Measurements from ENCODE around the gene AZIN2.
"Not testable (repeated sequence)": the region's sequence is repeated elsewhere in the genome, so short reads cannot be mapped to it uniquely, and the experiment has no call there.

The AZIN2 gene

DNA sequence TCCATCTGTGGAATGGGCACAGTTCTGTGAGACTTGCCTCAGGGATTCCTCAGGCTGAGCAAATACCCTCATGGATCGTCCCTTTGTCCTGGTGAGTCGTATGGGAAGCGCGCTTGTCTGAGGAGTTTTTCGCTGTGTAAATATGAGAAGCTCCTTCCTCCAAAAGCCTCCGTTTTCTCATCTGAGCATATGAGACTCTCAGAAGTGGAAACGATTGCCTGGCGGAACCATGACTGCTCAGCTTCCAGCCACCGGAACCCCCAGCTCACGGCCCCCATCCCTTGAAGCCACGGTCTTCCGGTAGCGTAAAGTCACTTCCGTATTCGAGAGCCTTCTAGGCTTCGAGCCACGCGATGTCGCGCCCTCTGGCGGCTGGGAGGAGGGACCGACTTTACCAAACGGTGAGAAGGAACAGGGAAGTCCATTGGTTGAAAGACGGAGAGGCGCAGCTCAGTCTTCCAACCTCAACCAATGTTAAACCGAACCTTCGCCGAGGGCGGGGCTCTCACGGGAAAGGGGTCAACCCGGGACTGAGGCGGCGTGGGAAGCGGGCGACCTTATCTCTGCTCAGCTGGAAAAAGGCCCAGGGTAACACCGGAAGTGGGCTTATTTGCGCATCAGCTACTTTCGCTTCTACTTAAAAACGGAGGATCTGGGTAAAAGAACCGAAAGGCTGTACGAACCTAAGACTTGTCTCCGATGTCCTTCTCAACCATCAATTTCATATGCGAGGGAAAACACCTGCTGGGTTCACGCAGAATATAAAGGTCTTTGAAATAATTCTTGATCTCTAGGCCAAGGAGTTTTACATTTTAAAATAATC is 46.3 kb downstream of the AZIN2 start:
- peak; percentile 97 for DNase-seq (ENCODE audit: low read depth)

- no peak for DNase-seq (ENCODE audit: low read depth)
Measured at GRCh38 chr1:33128781-33129180, 47.8 kb downstream of the AZIN2 start.

DNA sequence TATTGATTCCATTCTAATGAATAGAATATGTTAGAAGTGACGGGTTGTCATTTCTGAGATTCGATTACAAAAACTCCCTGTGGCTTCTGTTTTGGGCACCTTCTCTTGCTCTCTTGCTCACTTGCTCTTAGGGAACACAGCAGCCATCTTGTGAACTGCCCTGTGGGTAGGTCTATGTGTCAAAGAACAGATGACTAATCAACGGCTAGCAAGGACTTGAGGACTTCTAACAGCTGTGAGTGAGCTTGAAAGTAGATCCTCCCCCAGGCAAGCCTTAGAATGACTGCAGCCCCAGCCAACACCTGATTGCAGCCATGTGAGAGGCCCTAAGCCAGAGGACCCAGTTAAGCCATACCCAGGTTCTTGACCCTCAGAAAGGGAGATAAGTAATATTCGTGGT is 49.3 kb downstream of the AZIN2 start:
- DNase-seq (ENCODE audit: low read depth): no peak

- DNase-seq (ENCODE audit: low read depth): no peak
Measured at GRCh38 chr1:33131191-33131590, 50.2 kb downstream of the AZIN2 start.

- DNase-seq (ENCODE audit: low read depth): no peak
Measured at GRCh38 chr1:33132549-33132948, 51.6 kb downstream of the AZIN2 start.

DNA sequence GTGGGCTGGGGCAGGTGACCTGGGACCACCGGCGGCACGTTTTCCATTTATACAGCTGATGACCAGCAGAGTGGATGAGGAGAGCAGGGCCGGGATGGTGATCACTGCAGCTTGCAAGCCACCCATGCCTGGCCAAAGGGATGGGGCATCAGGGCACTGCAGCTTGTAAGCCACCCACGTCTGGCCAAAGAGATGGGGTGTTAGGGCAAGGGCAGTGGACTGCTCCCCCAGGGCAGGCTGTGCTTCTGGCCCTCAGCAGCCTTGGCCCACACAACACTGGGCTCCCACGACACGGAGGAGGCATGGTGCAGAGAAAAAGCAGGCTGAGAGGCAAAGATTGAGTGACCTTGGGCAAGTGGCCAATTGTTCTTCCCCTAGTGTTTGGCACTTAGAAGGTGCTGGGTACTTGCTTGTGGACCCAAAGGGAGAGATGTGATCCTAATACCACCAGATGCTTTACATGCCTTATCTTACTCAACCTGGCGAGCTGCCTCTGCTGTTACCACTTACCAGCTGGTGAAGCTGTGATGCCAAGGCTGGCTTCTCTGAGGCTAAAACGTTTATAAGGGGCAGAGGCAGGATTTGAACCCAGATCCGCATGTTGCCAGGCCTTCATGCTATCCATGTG is 52.6 kb downstream of the AZIN2 start:
- DNase-seq (ENCODE audit: low read depth): no peak

GRCh38 chr1:33136041-33136440 is 55.1 kb downstream of the AZIN2 start:
- not testable (repeated sequence) for DNase-seq (ENCODE audit: low read depth)

DNA sequence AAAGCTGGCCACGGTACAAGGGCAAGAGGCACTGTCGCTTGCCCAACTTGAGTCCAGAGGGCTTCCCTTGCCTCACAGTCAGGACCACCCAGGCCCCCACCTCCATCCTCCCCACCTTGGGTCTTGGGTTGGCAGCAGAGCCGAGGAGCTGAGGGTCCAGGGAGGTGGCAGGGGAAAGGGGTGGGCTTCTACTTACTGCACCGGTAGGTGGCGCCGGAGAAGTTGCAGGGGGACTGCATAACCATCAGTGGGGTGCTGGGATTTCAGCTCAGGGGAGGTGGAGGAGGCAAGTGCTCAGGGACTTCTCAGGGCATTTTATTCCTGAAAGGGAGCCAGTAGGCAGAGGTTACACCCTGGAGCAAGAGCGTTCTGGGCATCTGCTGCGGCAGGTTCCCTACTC is 56.8 kb downstream of the AZIN2 start:
- no peak for DNase-seq (ENCODE audit: low read depth)

- DNase-seq (ENCODE audit: low read depth): no peak
Measured at GRCh38 chr1:33140153-33141149, 59.5 kb downstream of the AZIN2 start.

DNA sequence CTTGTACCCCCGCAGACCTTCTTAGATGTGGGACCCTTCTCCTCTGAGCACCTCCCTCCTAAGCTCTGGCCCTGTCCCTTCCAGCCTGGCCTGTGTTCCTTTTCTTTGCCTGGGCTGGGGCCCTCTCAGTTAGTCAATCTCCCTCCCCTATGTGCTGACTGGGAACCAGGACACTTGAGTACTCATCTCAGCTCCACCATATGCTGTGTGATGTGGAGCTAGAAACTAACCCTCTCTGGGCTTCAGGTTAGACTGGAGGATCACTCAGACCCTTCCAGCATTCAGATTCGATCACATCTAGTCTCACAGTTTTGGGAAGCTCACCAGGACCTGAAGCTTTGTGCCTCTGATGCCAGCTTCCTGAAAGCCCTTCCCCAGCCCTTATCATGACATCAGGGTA is 60.3 kb downstream of the AZIN2 start:
- DNase-seq (ENCODE audit: low read depth): no peak

GRCh38 chr1:33141781-33142180 is 60.8 kb downstream of the AZIN2 start:
- DNase-seq (ENCODE audit: low read depth): no peak

GRCh38 chr1:33142483-33143064 is 61.6 kb downstream of the AZIN2 start:
- DNase-seq (ENCODE audit: low read depth): no peak

DNA sequence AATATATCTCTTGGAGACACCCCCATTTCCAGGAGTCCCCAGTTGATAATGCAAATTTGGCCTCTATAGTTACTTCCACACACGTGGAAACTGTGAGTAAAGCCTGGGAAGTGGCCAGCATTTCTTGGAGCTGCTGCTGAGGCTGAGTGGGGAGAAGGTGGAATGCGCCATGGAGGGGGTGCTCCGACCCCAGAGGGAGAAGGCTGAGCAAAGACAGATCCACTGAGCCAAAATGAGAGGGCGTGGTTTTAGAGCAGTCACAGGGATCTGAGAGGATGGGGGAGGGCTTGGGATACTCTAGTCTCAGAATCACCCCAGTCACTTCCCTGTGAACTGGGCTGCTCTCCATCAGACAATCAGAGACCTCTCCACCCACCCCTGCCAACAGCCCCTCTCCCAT is 62.2 kb downstream of the AZIN2 start:
- DNase-seq (ENCODE audit: low read depth): no peak

DNA sequence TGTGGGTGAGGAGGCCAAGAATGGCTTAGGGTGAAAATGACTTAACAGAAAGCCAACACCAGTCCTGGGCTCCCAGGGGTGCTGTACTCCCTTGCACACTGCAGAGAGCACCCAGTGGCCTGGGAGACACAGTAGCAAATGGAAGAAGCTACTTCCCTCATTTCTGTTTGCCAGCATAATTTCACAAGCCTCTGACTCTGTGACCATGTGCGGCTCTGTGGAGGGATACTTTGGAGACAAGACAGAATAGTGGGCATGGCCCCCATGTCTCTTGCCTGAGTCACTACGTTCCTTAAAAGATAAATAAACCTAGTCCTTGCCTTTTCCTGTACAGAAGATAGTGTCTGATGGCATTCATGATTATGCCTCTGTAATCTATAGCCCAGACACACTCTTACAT is 62.7 kb downstream of the AZIN2 start:
- DNase-seq (ENCODE audit: low read depth): no peak

- no peak for DNase-seq (ENCODE audit: low read depth)
Measured at GRCh38 chr1:33146003-33146402, 65.0 kb downstream of the AZIN2 start.

- DNase-seq (ENCODE audit: low read depth): no peak
Measured at GRCh38 chr1:33147275-33147996, 66.5 kb downstream of the AZIN2 start.

GRCh38 chr1:33147997-33148314 is 67.0 kb downstream of the AZIN2 start:
- DNase-seq (ENCODE audit: low read depth): no peak

- no peak for DNase-seq (ENCODE audit: low read depth)
Measured at GRCh38 chr1:33148615-33149014, 67.7 kb downstream of the AZIN2 start.

DNA sequence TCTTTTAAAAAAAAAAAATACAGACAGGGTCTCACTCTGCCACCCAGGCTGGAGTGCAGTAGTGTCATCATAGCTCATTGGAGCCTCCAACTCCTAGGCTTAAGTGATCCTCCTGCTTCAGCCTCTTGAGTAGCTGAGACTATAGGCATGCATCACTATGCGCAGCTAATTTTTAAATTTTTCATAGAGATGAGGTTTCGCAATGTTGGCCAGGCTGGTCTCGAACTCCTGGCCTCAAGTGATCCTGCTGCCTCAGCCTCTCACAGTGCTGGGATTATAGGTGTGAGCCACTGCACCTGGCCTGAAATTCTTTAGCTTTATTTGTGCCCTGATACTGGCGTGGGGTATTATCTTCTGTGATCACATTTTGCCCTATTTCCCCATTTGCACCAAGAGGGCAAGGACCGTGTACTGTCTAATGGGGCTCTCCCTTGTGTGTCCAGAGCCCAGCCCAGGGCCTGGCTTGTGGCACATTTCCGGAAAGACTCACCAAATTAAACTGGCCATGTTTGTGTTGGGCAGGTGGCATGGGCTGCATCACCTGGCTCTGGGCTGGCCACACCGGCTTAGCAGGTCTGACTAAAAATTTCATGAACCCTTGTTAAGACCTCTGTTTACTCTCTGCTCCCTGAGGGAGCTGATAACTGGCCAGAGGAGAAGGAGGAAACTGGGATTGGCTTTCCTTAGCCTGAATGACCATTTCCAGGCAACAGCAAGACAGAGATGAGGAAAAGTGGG is 68.7 kb downstream of the AZIN2 start:
- no peak for DNase-seq (ENCODE audit: low read depth)

- no peak for DNase-seq (ENCODE audit: low read depth)
Measured at GRCh38 chr1:33150522-33150921, 69.6 kb downstream of the AZIN2 start.

DNA sequence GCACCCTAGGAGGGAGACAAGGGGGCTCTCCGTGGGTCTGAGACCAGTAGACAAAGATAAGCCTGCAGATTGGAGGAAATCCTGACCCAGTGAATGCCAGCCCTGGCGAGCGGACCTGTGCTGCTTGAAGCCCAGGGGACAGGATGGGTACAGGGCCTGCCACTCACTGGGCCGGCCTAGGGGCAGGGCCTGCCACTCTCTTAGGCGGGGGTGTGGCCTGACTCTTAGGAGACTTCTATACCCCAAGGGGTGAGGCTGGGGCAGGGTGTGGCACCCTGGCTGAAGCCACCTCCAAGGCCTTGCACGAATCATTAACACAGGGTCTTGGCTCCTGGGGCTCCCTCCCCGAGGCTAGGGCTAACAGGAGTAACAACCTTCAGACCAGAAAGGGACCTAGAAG is 70.2 kb downstream of the AZIN2 start:
- no peak for DNase-seq (ENCODE audit: low read depth)
